Fibroblast of pulmonary artery (primary cell): ENCODE measurements around the gene NSL1.
"Not testable (repeated sequence)": the region's sequence is repeated elsewhere in the genome, so short reads cannot be mapped to it uniquely, and the experiment has no call there.

Experiments used
- DNase-seq: peaks from one replicate; pipeline ENCODE4 v3.0.0-alpha.2; 2010; ENCODE audit warnings: low read depth
- H3K4me3 ChIP-seq: replicated peaks from 2 replicates; pipeline ENCODE4 v1.5.1; 2011; ENCODE audit warnings: low read depth, mild to moderate bottlenecking, control low read depth, low read length, moderate library complexity
- CTCF ChIP-seq: IDR thresholded peaks from 2 replicates; pipeline ENCODE4 v1.5.1; 2011; ENCODE audit warnings: mild to moderate bottlenecking, control low read depth, low read length, inconsistent platforms; ENCODE audit errors: missing control alignments

NSL1 gene

GRCh38 chr1:212721388-212722247, 70.0 kb downstream of the NSL1 start:
- H3K4me3 ChIP-seq, result no peak overlapping the region
- DNase-seq, result peak; percentile 66
- TF ChIP-seq CTCF, result no peak

- no peak for DNase-seq
- no peak for TF ChIP-seq CTCF
- H3K4me3 ChIP-seq, result no peak overlapping the region
Measured at GRCh38 chr1:212719633-212720032, 71.9 kb downstream of the NSL1 start.

- TF ChIP-seq CTCF, result peak; percentile 16
- no peak overlapping the region for H3K4me3 ChIP-seq
- DNase-seq, result peak; percentile 23
Measured at GRCh38 chr1:212718499-212718898, 73.1 kb downstream of the NSL1 start.

- TF ChIP-seq CTCF, result no peak
- no peak overlapping the region for H3K4me3 ChIP-seq
- no peak for DNase-seq
Measured at GRCh38 chr1:212716161-212716560, 75.4 kb downstream of the NSL1 start.

GRCh38 chr1:212713465-212714136, 78.0 kb downstream of the NSL1 start:
- no peak for DNase-seq
- no peak for TF ChIP-seq CTCF
- H3K4me3 ChIP-seq, result no peak overlapping the region

- no peak overlapping the region for H3K4me3 ChIP-seq
- DNase-seq, result peak; percentile 64
- no peak for TF ChIP-seq CTCF
Measured at GRCh38 chr1:212712451-212713303, 78.9 kb downstream of the NSL1 start.

GRCh38 chr1:212711974-212712373, 79.6 kb downstream of the NSL1 start:
- not testable (repeated sequence) for H3K4me3 ChIP-seq, DNase-seq
